Measurements from ENCODE around the gene PEX10.
A peak's percentile ranks its signal among the peaks of the same experiment; 100 is the strongest.
"Not testable (repeated sequence)": the region's sequence is repeated elsewhere in the genome, so short reads cannot be mapped to it uniquely, and the experiment has no call there.

PEX10 gene

DNA sequence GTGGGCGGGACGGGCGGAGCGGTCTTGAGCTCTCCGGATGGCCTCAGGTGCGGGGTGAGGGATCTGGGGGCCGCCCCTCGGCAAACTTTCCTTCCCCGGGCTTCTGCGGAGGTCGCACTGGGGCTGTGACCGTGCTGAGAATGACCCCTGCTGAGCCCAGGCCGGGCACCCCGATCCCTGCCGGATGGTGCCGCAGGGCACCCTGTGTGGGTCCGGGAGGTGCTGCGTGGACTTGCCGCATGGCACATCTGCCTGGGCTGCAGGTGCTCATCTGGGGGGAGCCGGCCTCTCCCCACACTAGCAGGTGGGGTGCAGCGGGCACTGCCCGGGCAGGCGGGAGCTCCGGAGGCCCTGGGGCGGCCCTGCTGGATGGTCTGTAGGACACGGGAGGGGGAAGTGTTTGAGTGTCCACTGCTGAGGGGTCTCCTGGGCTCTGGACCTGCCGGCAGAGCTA, 31.8 kb upstream of the PEX10 start:
- Histone ChIP-seq H3K9ac (no peak overlapping the region), H3K4me3 (peak overlapping the region; percentile 58), H4K20me1 (peaks cover 25% of the 10 kb centered on the region), H3K27ac (no peak overlapping the region), H3K36me3 (0 out of 2 replicates have a peak, but pooled peaks cover 4% of the 10 kb centered on the region), H3K27me3 (peaks cover 46% of the 10 kb centered on the region), H3K9me3 (peaks cover 9% of the 10 kb centered on the region), H3K4me1 (peaks cover 100% of the 10 kb centered on the region), H3K4me2 (peak overlapping the region; percentile 94)
- no peak for TF ChIP-seq Cebpa-rat (IDR thresholded peaks at IDR 0.05)

DNA sequence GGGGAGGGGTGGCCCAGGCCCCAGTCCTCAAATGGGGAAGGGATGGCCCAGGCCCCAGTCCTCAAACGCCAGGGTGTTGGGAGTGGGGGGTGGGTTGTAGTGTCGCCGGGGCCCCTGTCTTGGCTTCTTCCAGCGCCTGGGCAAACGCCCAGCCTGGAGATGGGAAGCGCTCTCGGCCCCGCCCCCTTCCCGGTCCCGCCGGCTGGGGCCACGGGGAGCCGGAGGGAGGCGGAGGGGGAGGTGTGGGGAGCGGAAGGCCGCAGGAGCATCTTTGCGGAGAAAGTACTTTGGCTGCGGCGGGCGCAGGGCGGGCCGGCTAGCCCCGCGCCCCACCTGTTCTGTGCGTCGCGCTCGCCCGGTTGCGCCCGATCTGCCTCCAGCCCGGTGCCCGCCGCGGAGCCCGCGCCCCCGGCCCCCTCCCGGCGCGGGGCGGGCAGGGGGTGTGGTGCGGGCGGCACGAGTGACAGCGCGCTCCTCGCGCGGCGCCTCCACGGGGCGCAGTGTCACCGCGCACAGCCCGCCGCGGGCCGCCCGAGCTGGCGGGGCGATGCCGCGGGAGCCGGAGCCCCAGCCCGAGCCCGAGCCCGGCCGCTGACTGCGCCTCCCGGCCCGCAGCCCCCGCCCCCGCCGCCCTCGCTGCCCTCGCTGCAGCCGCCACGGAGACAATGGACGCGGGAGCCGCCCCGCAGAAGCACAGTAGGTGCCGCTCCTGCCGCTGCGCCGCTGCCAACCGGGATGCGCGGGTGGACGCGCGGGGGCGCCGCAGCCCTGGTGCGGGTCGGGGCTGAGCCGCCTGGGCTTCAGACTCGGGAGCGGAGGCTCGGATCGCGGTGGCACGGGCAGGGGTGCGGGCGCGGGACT, 31.1 kb upstream of the PEX10 start:
- H3K4me3 ChIP-seq = peak overlapping the region; percentile 58
- no peak overlapping the region for H3K9ac ChIP-seq
- H4K20me1 ChIP-seq = peaks cover 25% of the 10 kb centered on the region
- no peak for TF ChIP-seq Cebpa-rat (IDR thresholded peaks at IDR 0.05)
- peaks cover 46% of the 10 kb centered on the region for H3K27me3 ChIP-seq
- 0 out of 2 replicates have a peak, but pooled peaks cover 4% of the 10 kb centered on the region for H3K36me3 ChIP-seq
- peaks cover 9% of the 10 kb centered on the region for H3K9me3 ChIP-seq
- H3K27ac ChIP-seq = no peak overlapping the region
- peaks cover 100% of the 10 kb centered on the region for H3K4me1 ChIP-seq
- peak overlapping the region; percentile 94 for H3K4me2 ChIP-seq

DNA sequence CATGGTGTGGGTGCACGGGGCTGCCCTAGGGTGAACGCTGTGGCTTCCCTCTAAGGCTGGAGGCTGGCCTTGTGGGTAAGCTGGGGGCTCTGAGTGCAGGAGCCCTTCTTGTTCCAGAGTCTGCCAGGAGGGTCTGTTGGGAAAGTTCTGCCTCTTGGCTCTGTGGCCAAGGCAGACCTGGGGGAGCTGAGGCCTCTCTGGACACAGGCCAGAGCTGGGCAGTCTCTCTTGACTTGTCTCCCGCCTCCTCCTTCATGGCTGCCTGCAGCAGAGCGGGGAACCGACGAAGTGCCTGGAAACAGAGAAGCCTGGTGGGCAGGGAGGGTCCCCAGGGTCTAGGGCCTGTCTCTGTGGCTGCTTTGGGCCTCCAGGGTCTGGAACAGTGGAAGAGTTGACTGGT, 30.3 kb upstream of the PEX10 start:
- peaks cover 46% of the 10 kb centered on the region for H3K27me3 ChIP-seq
- no peak for TF ChIP-seq Cebpa-rat (IDR thresholded peaks at IDR 0.05)
- peaks cover 25% of the 10 kb centered on the region for H4K20me1 ChIP-seq
- H3K9ac ChIP-seq = no peak overlapping the region
- H3K9me3 ChIP-seq = peaks cover 9% of the 10 kb centered on the region
- 0 out of 2 replicates have a peak, but pooled peaks cover 4% of the 10 kb centered on the region for H3K36me3 ChIP-seq
- H3K4me1 ChIP-seq = peaks cover 100% of the 10 kb centered on the region
- peak overlapping the region; percentile 94 for H3K4me2 ChIP-seq
- peak overlapping the region; percentile 58; the same call in 1 of the 2 replicates for H3K4me3 ChIP-seq
- H3K27ac ChIP-seq = no peak overlapping the region

GRCh38 chr1:2441746-2442145, 29.4 kb upstream of the PEX10 start:
- 0 out of 2 replicates have a peak, but pooled peaks cover 4% of the 10 kb centered on the region for H3K36me3 ChIP-seq
- H4K20me1 ChIP-seq = peaks cover 25% of the 10 kb centered on the region

GRCh38 chr1:2440346-2440745, 28.0 kb upstream of the PEX10 start:
- peaks cover 94% of the 10 kb centered on the region for H3K4me1 ChIP-seq
- H3K27ac ChIP-seq, H3K9ac ChIP-seq, H3K4me3 ChIP-seq, H3K9me3 ChIP-seq, H3K36me3 ChIP-seq: not testable (repeated sequence)
- peak overlapping the region; percentile 94 for H3K4me2 ChIP-seq
- peaks cover 25% of the 10 kb centered on the region for H4K20me1 ChIP-seq
- peaks cover 40% of the 10 kb centered on the region for H3K27me3 ChIP-seq

More at GRCh38 chr1:2441746-2442145, 29.4 kb upstream of the PEX10 start:
- peak overlapping the region; percentile 94 for H3K4me2 ChIP-seq
- 0 out of 2 replicates have a peak overlapping the region, but pooled peaks have one; percentile 10 for H3K9ac ChIP-seq
- peaks cover 9% of the 10 kb centered on the region for H3K9me3 ChIP-seq
- H3K4me3 ChIP-seq = no peak overlapping the region
- no peak overlapping the region for H3K27ac ChIP-seq
- peaks cover 100% of the 10 kb centered on the region for H3K4me1 ChIP-seq
- peaks cover 46% of the 10 kb centered on the region for H3K27me3 ChIP-seq
- no peak for TF ChIP-seq Cebpa-rat (IDR thresholded peaks at IDR 0.05)

GRCh38 chr1:2439369-2439768, 27.0 kb upstream of the PEX10 start:
- peak overlapping the region; percentile 90 for H3K4me2 ChIP-seq
- peaks cover 9% of the 10 kb centered on the region for H3K9me3 ChIP-seq
- H3K27ac ChIP-seq = peak overlapping the region; percentile 18; the same call in 1 of the 2 replicates
- TF ChIP-seq Cebpa-rat (IDR thresholded peaks at IDR 0.05) = no peak
- no peak overlapping the region for H3K4me3 ChIP-seq
- peaks cover 94% of the 10 kb centered on the region for H3K4me1 ChIP-seq
- H3K9ac ChIP-seq = no peak overlapping the region
- H3K27me3 ChIP-seq = peaks cover 32% of the 10 kb centered on the region
- 0 out of 2 replicates have a peak, but pooled peaks cover 4% of the 10 kb centered on the region for H3K36me3 ChIP-seq
- H4K20me1 ChIP-seq = peaks cover 18% of the 10 kb centered on the region

DNA sequence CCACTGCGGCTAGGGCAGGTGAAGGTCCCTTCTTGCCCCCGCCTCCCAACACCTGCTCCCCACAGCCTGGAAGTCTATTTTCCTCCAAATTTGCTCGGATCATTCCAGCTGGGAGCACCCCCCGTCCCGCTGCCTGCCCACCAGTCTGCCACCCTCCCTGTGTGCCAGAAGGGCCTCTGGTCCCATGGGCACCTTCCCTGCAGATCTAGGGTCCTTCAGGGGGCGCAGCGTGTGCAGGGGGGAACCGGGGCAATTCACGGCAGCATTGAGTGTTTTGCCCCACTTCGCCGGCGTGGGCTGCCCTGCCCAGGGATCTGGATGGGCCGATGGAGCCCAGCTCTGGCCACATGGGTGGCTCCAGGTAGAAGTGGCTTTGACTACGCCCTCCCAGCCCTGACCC, 26.3 kb upstream of the PEX10 start:
- peaks cover 94% of the 10 kb centered on the region for H3K4me1 ChIP-seq
- peak overlapping the region; percentile 79 for H3K27ac ChIP-seq
- TF ChIP-seq Cebpa-rat (IDR thresholded peaks at IDR 0.05) = no peak
- peak overlapping the region; percentile 90 for H3K4me2 ChIP-seq
- H3K9me3 ChIP-seq = peaks cover 9% of the 10 kb centered on the region
- H3K27me3 ChIP-seq = peaks cover 32% of the 10 kb centered on the region
- H3K9ac ChIP-seq = no peak overlapping the region; the same call in 1 of the 2 replicates
- H3K4me3 ChIP-seq = peak overlapping the region; percentile 2; the same call in 1 of the 2 replicates
- 0 out of 2 replicates have a peak, but pooled peaks cover 4% of the 10 kb centered on the region for H3K36me3 ChIP-seq
- peaks cover 13% of the 10 kb centered on the region; the same call in 1 of the 2 replicates for H4K20me1 ChIP-seq

- peaks cover 7% of the 10 kb centered on the region; the same call in 1 of the 2 replicates for H4K20me1 ChIP-seq
- H3K4me2 ChIP-seq = peak overlapping the region; percentile 90
- 0 out of 2 replicates have a peak, but pooled peaks cover 4% of the 10 kb centered on the region for H3K36me3 ChIP-seq
- no peak overlapping the region; the same call in 1 of the 2 replicates for H3K9ac ChIP-seq
- H3K9me3 ChIP-seq = peaks cover 9% of the 10 kb centered on the region
- H3K4me1 ChIP-seq = peaks cover 94% of the 10 kb centered on the region
- TF ChIP-seq Cebpa-rat (IDR thresholded peaks at IDR 0.05) = no peak
- H3K27ac ChIP-seq = peak overlapping the region; percentile 79
- H3K27me3 ChIP-seq = peaks cover 32% of the 10 kb centered on the region
- 0 out of 2 replicates have a peak overlapping the region, but pooled peaks have one; percentile 2 for H3K4me3 ChIP-seq
These were observed 25.7 kb upstream of the PEX10 start for GRCh38 chr1:2438038-2438437.

GRCh38 chr1:2437617-2438016, 25.3 kb upstream of the PEX10 start:
- Histone ChIP-seq H3K9ac (no peak overlapping the region), H3K36me3 (0 out of 2 replicates have a peak, but pooled peaks cover 4% of the 10 kb centered on the region), H3K27me3 (peaks cover 31% of the 10 kb centered on the region), H3K27ac (peak overlapping the region; percentile 79), H3K4me3 (no peak overlapping the region), H3K9me3 (peaks cover 9% of the 10 kb centered on the region), H3K4me2 (peak overlapping the region; percentile 90), H4K20me1 (0 out of 2 replicates have a peak, but pooled peaks cover 3% of the 10 kb centered on the region), H3K4me1 (peaks cover 94% of the 10 kb centered on the region)
- TF ChIP-seq Cebpa-rat (IDR thresholded peaks at IDR 0.05) = no peak
